Heart right ventricle (tissue), 16 donors: ENCODE results near the gene CHST11. TPM values are rescaled to one million over a fixed set of nuclear protein-coding genes. Genes with fewer than 3 reads are reported as not detected.

Experiments
- ATAC-seq, 8 donors: fragments of 200-7000 bp; cut with Tn5 transposase; one replicate each; pipeline ENCODE4 v1.9.1; 2020; ENCODE audit warnings: mild to moderate bottlenecking in 8 of 8, moderate library complexity in 8 of 8, moderate number of reproducible peaks in 1 of 8
- DNase-seq, 2 donors: peaks; one replicate each; pipeline ENCODE4 v3.0.0-alpha.2; 2020
- H3K27ac ChIP-seq, 10 donors: fragments of 200-600 bp; sonication (generic) in 2 of 10; one replicate each; pipeline versions ENCODE4 v1.5.0 to v1.8.0; 2020 to 2022; ENCODE audit warnings: mild to moderate bottlenecking in 3 of 10
- H3K27me3 ChIP-seq, 7 donors: fragments of 200-600 bp; one replicate each; pipeline ENCODE4 v1.8.0; 2021 to 2022; ENCODE audit warnings: mild to moderate bottlenecking in 2 of 7
- H3K36me3 ChIP-seq, 9 donors: fragments of 200-600 bp; sonication (generic) in 1 of 9; one replicate each; pipeline versions ENCODE4 v1.5.0 to v1.8.0; 2020 to 2022; ENCODE audit warnings: mild to moderate bottlenecking in 2 of 9
- H3K4me1 ChIP-seq, 9 donors: fragments of 200-600 bp; sonication (generic) in 1 of 9; one replicate each; pipeline versions ENCODE4 v1.5.0 to v1.8.0; 2020 to 2022; ENCODE audit warnings: mild to moderate bottlenecking in 4 of 9
- H3K4me3 ChIP-seq, 10 donors: fragments of 200-600 bp; sonication (generic) in 2 of 10; one replicate each; pipeline versions ENCODE4 v1.5.0 to v1.8.0; 2020 to 2022; ENCODE audit warnings: mild to moderate bottlenecking in 7 of 10, moderate library complexity in 2 of 10
- H3K9me3 ChIP-seq, 11 donors: fragments of 200-600 bp in 10 of 11; sonication (generic) in 2 of 11; one replicate each; pipeline versions ENCODE4 v1.5.0 to v1.8.0; 2013 to 2022; ENCODE audit warnings: mild to moderate bottlenecking in 2 of 11, control low read depth in 1 of 11, moderate library complexity in 1 of 11
- WGBS, 2 donors: extraction: QIAGEN DNeasy Blood & Tissue Kit; methylation state at CpG; one replicate each; pipeline ENCODE4 v1.1.7; 2013; ENCODE audit warnings: inconsistent platforms in 1 of 2; 5-methylcytosine and 5-hydroxymethylcytosine counted together
- intact Hi-C, 10 donors: fragments of 100-400 bp; cut with DNase I; formaldehyde crosslinking; loops; one replicate each; pipeline versions ENCODE4 v1.11.1 to v1.14.2; 2022
- polyA plus RNA-seq, 2 donors: library from polyadenylated mRNA; stranded (reverse); fragments of 200-250 nt; gene quantifications; one replicate each; pipeline ENCODE4 v1.2.3, GENCODE V29; 2013
- total RNA-seq, 10 donors: library from RNA; stranded (reverse); fragmentation: NEBNext Ultra II Directional in 3 of 10; extraction: Animal tissue kit (Norgen Biotek cat#: 25700) in 3 of 10; gene quantifications; one replicate each; pipeline versions ENCODE4 v1.2.1 to v1.2.4, GENCODE V29; 2021 to 2023
- TF ChIP-seq, protein P1 (sequence below), 9 donors: fragments of 200-600 bp; sonication (generic) in 2 of 9; IDR thresholded peaks; one replicate each; pipeline versions ENCODE4 v1.5.0 to v1.8.0; 2021 to 2022; ENCODE audit warnings: antibody characterized with exemption in 9 of 9, mild to moderate bottlenecking in 5 of 9, moderate library complexity in 1 of 9
- donor health status: Arrhythmogenic right ventricular cardiomyopathy.
- donor health status: ischemic (EF 13 %, LVEDD 7.1; RV severe dilation, severe dysfunction).
- donor health status: healthy with polysubstance abuse.
- donor health status: DM: no; HTN: yes; CAD: no.
- donor health status: DM: no; HTN: no; CAD: no.
- donor health status: ischemic (EF 25% LVEDD 6.9; RV normal size, moderate dysfunction).
- donor health status: ischemic (EF 25% LVEDD 5.7; RV mildly dilated, moderate dysfunction).
- donor health status: healthy.
- donor health status: DM: yes; HTN: yes; CAD: no.
- donor health status: Ischemic cardiomyopathy.
- donor health status: ischemic (EF 35%, LVEDD 5.7; RV mildly dilated, moderate dysfunction).
- donor health status: nonischemic (EF 11% LVEDD 7.7; RV severe dilation, severe dysfunction).
- donor health status: DM: yes; HTN: yes; CAD: no.
- donor health status: PGD.
- donor health status: ischemic (EF 29% LVEDD 5.4; RV normal size, mild dysfunction).
- donor health status: nonischemic (EF 23%, LVEDD 6.1; RV moderate dilation, normal function).

Gene CHST11
- total and polyA plus RNA-seq, 12 donors = 1.1 to 12.7 (median 4.3) TPM

DNA sequence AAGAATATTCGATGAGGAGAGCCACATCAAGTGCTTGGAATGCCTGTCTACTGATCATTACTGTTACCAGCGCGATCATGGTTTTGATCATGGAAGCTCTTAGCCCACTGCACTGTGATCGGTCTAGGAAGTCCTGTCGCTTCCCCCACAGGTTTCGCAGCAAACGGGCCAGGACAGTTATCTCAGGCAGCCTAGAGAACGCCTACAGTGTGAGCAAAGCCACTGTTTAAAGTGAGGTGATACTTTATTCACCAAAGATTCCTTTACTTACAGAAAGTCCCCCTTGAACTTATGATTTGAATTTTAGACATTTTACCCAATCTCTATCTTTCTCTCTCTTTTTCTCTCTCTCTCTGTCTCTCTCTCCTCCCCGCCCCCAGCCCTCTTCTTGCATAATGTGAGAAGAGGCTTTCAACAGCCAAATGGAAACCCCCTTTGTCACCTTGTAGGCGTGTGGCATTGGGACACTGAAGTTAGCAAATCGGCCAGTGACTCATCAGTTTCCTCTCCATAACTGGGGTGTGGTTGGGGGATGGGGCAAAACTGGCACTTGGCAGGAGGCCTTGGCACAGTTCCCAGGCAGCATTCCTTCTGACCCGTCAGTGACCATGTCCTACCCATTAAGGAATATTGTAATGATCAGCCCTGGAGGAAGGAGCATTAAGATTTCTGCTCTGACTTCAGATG is 214.8 kb downstream of the CHST11 start:
- H3K27me3 ChIP-seq = no peaks in the 10 kb centered on the region
- no peak overlapping the region for H3K4me3 ChIP-seq
- peaks cover 30 to 78% (median 65%) of the 10 kb centered on the region in 9 donors for H3K4me1 ChIP-seq
- ATAC-seq (peak; percentile 30 to 74 (median 56)), DNase-seq (peak; percentile 73 to 84)
- TF ChIP-seq, protein P1, sequence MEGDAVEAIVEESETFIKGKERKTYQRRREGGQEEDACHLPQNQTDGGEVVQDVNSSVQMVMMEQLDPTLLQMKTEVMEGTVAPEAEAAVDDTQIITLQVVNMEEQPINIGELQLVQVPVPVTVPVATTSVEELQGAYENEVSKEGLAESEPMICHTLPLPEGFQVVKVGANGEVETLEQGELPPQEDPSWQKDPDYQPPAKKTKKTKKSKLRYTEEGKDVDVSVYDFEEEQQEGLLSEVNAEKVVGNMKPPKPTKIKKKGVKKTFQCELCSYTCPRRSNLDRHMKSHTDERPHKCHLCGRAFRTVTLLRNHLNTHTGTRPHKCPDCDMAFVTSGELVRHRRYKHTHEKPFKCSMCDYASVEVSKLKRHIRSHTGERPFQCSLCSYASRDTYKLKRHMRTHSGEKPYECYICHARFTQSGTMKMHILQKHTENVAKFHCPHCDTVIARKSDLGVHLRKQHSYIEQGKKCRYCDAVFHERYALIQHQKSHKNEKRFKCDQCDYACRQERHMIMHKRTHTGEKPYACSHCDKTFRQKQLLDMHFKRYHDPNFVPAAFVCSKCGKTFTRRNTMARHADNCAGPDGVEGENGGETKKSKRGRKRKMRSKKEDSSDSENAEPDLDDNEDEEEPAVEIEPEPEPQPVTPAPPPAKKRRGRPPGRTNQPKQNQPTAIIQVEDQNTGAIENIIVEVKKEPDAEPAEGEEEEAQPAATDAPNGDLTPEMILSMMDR (IDR thresholded peaks at IDR 0.05) = no peak
- 62% methylated on average over 12 of the region's 12 CpGs for WGBS, 2 donors
- intact Hi-C loops = loop anchor here in 5 of 10 donors (5.0 to 10.0 kb wide), 4 partner anchors 183 to 287 kb away; partner anchors contain the start of gene CHST11 (in 5 of the 5)
- no peaks in the 10 kb centered on the region for H3K9me3 ChIP-seq
- H3K27ac ChIP-seq = peak overlapping the region; percentile 11 to 88 (median 63)
- H3K36me3 ChIP-seq = no peaks in the 10 kb centered on the region

DNA sequence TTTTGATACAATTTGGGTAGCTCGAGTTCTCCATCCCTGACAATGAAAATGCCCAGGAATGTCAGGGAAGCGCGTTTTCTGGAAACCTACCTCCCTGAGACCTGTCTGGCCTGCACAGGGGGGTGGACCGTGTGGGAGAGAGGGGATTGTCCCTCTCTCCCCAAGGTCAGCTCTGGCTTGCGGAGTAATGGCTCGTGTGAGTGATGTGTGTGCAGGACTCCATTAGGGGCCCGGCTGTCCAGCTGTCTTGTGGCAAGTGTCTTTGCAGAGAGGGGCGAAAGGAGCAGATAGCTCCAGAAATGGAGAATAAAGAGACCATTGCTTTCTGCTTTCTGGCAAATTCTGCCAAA is 215.3 kb downstream of the CHST11 start:
- Histone ChIP-seq H3K27ac (peak overlapping the region; percentile 13 to 88 (median 63)), H3K36me3 (no peaks in the 10 kb centered on the region), H3K4me1 (peaks cover 30 to 80% (median 65%) of the 10 kb centered on the region in 9 donors), H3K9me3 (no peaks in the 10 kb centered on the region), H3K4me3 (no peak overlapping the region), H3K27me3 (no peaks in the 10 kb centered on the region)
- WGBS, 2 donors = 66% methylated on average over 8 of the region's 8 CpGs
- no peak for DNase-seq
- ATAC-seq = peak in 1 of 8 donors; percentile 16
- intact Hi-C loops = loop anchor here in 5 of 10 donors (5.0 to 10.0 kb wide), 4 partner anchors 183 to 287 kb away; partner anchors contain the start of gene CHST11 (in 5 of the 5)
- TF ChIP-seq, protein P1 (IDR thresholded peaks at IDR 0.05) = no peak

DNA sequence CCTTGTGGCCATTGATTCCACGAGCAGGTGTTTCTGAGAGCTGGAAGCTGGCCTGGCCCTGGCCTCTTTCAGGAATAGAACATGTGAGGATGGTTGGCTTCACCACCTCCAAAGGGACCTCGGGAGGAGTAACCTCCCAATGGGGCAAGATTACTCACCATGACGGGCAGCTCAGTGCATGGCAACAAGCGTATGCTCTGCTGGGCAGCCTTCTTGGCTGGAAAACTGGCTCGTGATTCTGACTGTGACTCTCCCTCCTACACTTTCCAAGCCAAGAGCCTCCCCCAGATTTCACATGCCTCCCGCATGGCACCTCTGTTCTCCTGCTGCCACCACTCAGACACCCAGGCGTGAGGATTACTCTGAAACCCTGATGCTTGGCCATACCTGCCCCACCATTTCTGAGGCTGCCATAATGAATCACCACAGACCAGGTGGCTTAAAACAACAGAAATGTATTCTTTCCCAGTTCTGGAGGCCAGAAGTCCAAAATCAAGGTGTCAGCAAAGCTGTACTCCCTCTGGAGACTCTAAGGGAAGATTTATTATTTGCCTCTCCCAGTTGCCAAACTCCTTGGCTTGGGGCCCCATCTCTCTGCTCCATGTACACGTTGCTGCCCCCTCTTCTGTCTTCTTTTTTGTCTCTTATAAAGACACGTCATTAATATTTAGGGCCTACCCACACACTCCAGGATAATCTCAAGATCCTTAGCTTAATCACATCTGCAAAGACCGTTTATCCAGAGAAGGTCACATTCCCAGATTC is 215.9 kb downstream of the CHST11 start:
- no peaks in the 10 kb centered on the region for H3K36me3 ChIP-seq
- H3K4me3 ChIP-seq = no peak overlapping the region
- DNase-seq (peak in 1 of 2 donors; percentile 78), ATAC-seq (peak; percentile 27 to 77 (median 68))
- H3K9me3 ChIP-seq = no peaks in the 10 kb centered on the region
- TF ChIP-seq, protein P1 (IDR thresholded peaks at IDR 0.05) = no peak
- no peaks in the 10 kb centered on the region for H3K27me3 ChIP-seq
- H3K4me1 ChIP-seq = peaks cover 30 to 78% (median 63%) of the 10 kb centered on the region in 9 donors
- peak overlapping the region; percentile 13 to 88 (median 63) for H3K27ac ChIP-seq
- WGBS, 2 donors = 69 to 73% methylated on average over 10 of the region's 10 CpGs
- intact Hi-C loops = loop anchor here in 5 of 10 donors (5.0 to 10.0 kb wide), 4 partner anchors 182 to 288 kb away; partner anchors contain the start of gene CHST11 (in 5 of the 5)

DNA sequence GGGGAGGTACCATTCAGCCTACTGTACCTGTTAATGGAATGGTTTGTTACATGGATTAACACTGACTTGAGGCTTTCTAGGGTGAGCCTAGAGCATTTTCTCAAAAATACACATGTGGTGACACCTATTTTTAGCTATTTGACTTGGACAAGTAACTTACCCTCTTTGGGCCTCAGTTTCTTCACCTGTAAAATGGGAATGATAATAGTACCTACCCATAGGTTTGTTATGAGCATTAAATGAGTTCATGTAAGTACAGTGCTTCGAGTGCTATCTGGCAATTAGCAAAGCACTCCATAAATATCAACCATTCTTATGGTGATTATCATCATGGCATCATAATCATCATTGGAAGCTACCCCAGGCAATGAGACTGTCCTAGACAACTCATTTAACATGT is 216.5 kb downstream of the CHST11 start:
- TF ChIP-seq, protein P1 (IDR thresholded peaks at IDR 0.05) = no peak
- intact Hi-C loops = loop anchor here in 5 of 10 donors (5.0 to 10.0 kb wide), 4 partner anchors 182 to 288 kb away; partner anchors contain the start of gene CHST11 (in 5 of the 5)
- no peaks in the 10 kb centered on the region for H3K9me3 ChIP-seq
- DNase-seq (no peak), ATAC-seq (no peak)
- H3K27me3 ChIP-seq = no peaks in the 10 kb centered on the region
- peaks cover 27 to 72% (median 58%) of the 10 kb centered on the region in 9 donors for H3K4me1 ChIP-seq
- no peaks in the 10 kb centered on the region for H3K36me3 ChIP-seq
- no peak overlapping the region for H3K4me3 ChIP-seq
- peak overlapping the region in 7 of 10 donors; percentile 52 to 88 (median 76) for H3K27ac ChIP-seq
- WGBS, 2 donors = 83 to 84% methylated on average over 1 of the region's 1 CpG
